ENCODE measurements around the gene RBM19.

Gene RBM19

GRCh38 chr12:113958108-113958507 is 8.0 kb downstream of the RBM19 start:
- DNase-seq (ENCODE audit: low read depth) = no peak

GRCh38 chr12:113957627-113958026 is 8.5 kb downstream of the RBM19 start:
- DNase-seq (ENCODE audit: low read depth) = no peak

GRCh38 chr12:113955109-113955970 is 10.8 kb downstream of the RBM19 start:
- DNase-seq (ENCODE audit: low read depth) = no peak

- DNase-seq (ENCODE audit: low read depth) = no peak
Measured at GRCh38 chr12:113954547-113954946, 11.6 kb downstream of the RBM19 start.

- DNase-seq (ENCODE audit: low read depth) = no peak
Measured at GRCh38 chr12:113950873-113951272, 15.3 kb downstream of the RBM19 start.

- DNase-seq (ENCODE audit: low read depth) = no peak
Measured at GRCh38 chr12:113949321-113950305, 16.5 kb downstream of the RBM19 start.

- DNase-seq (ENCODE audit: low read depth) = no peak
Measured at GRCh38 chr12:113948151-113948914, 17.8 kb downstream of the RBM19 start.

- DNase-seq (ENCODE audit: low read depth) = no peak
Measured at GRCh38 chr12:113946175-113946574, 19.9 kb downstream of the RBM19 start.

- no peak for DNase-seq (ENCODE audit: low read depth)
Measured at GRCh38 chr12:113945174-113946173, 20.7 kb downstream of the RBM19 start.

- DNase-seq (ENCODE audit: low read depth) = no peak
Measured at GRCh38 chr12:113942209-113942608, 23.9 kb downstream of the RBM19 start.

- DNase-seq (ENCODE audit: low read depth) = no peak
Measured at GRCh38 chr12:113941208-113941486, 25.0 kb downstream of the RBM19 start.

GRCh38 chr12:113940357-113941207 is 25.5 kb downstream of the RBM19 start:
- no peak for DNase-seq (ENCODE audit: low read depth)

GRCh38 chr12:113939867-113940266 is 26.3 kb downstream of the RBM19 start:
- DNase-seq (ENCODE audit: low read depth) = no peak

GRCh38 chr12:113938471-113938870 is 27.7 kb downstream of the RBM19 start:
- DNase-seq (ENCODE audit: low read depth) = no peak

GRCh38 chr12:113936460-113936859 is 29.7 kb downstream of the RBM19 start:
- no peak for DNase-seq (ENCODE audit: low read depth)

- DNase-seq (ENCODE audit: low read depth) = no peak
Measured at GRCh38 chr12:113935459-113935858, 30.7 kb downstream of the RBM19 start.

GRCh38 chr12:113934946-113935345 is 31.2 kb downstream of the RBM19 start:
- DNase-seq (ENCODE audit: low read depth) = no peak

- DNase-seq (ENCODE audit: low read depth) = no peak
Measured at GRCh38 chr12:113934060-113934814, 31.9 kb downstream of the RBM19 start.

GRCh38 chr12:113933201-113933786 is 32.8 kb downstream of the RBM19 start:
- no peak for DNase-seq (ENCODE audit: low read depth)
